Right cardiac atrium (tissue), 5 donors: Measurements from ENCODE around the gene INSRR. TPM values are rescaled to one million over a fixed set of nuclear protein-coding genes. Genes with fewer than 3 reads are reported as not detected.

Experiments used
- ATAC-seq, 2 donors: fragments of 200-7000 bp; cut with Tn5 transposase; one replicate each; pipeline versions ENCODE4 v1.8.0 to v1.9.1; 2020; ENCODE audit warnings: moderate library complexity in 2 of 2, mild to moderate bottlenecking in 1 of 2
- DNase-seq, 3 donors: peaks; one replicate each; pipeline ENCODE4 v3.0.0-alpha.2; 2020
- H3K27ac ChIP-seq: one replicate; pipeline ENCODE4 v1.5.1; 2013; ENCODE audit warnings: mild to moderate bottlenecking, low read length, control low read depth, moderate library complexity
- H3K27me3 ChIP-seq: one replicate; pipeline ENCODE4 v1.6.1; 2013; ENCODE audit not compliant: control insufficient read depth, insufficient read depth
- H3K4me1 ChIP-seq: one replicate; pipeline ENCODE4 v1.6.1; 2013; ENCODE audit warnings: low read length; ENCODE audit not compliant: control insufficient read depth, insufficient read depth
- H3K4me3 ChIP-seq: one replicate; pipeline ENCODE4 v1.5.1; 2013; ENCODE audit warnings: low read length, control low read depth
- H3K9me3 ChIP-seq: one replicate; pipeline ENCODE4 v1.6.1; 2013; ENCODE audit warnings: low read length; ENCODE audit not compliant: control insufficient read depth
- WGBS: extraction: QIAGEN DNeasy Blood & Tissue Kit; methylation state at CpG from one replicate; pipeline ENCODE4 v1.1.7; 2013; 5-methylcytosine and 5-hydroxymethylcytosine counted together
- intact Hi-C, 4 donors: fragments of 100-400 bp; cut with DNase I; formaldehyde crosslinking; loops; one replicate each; pipeline versions ENCODE4 v1.11.0 to v1.14.0; 2022 to 2023
- polyA plus RNA-seq: library from polyadenylated mRNA; stranded (reverse); fragments of 200-250 nt; gene quantifications from one replicate; pipeline ENCODE4 v1.2.3, GENCODE V29; 2013
- total RNA-seq, 4 donors: library from RNA; stranded (reverse); fragmentation: NEBNext Ultra II Directional; extraction: Animal tissue kit (Norgen Biotek cat#: 25700); gene quantifications; one replicate each; pipeline ENCODE4 v1.2.1, GENCODE V29; 2021
- donor health status: healthy with polysubstance abuse.
- donor health status: DM: no; HTN: yes; CAD: no.
- donor health status: DM: no; HTN: no; CAD: no.
- donor health status: DM: no; HTN: yes; CAD: no; lungs with severe emphysema.
- donor health status: DM: yes; HTN: yes; CAD: no.

INSRR gene
- total and polyA plus RNA-seq, 5 donors = 0.03 to 0.07 (median 0.06) TPM

DNA sequence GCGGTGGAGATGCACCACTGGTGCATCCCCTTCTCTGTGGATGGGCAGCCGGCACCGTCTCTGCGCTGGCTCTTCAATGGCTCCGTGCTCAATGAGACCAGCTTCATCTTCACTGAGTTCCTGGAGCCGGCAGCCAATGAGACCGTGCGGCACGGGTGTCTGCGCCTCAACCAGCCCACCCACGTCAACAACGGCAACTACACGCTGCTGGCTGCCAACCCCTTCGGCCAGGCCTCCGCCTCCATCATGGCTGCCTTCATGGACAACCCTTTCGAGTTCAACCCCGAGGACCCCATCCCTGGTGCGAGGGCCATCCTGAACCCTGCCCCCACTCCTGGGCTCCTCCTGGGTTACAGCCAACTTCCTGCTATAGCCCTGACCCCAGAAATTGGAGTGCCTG lies 14.7 kb upstream of the INSRR start:
- 94% methylated on average over 18 of the region's 18 CpGs for WGBS
- DNase-seq (no peak), ATAC-seq (no peak)
- H3K9me3 ChIP-seq = no peaks in the 10 kb centered on the region
- intact Hi-C loops = no loop called here
- H3K27me3 ChIP-seq = no peaks in the 10 kb centered on the region
- no peak overlapping the region for H3K27ac ChIP-seq
- no peak overlapping the region for H3K4me3 ChIP-seq
- no peaks in the 10 kb centered on the region for H3K4me1 ChIP-seq

DNA sequence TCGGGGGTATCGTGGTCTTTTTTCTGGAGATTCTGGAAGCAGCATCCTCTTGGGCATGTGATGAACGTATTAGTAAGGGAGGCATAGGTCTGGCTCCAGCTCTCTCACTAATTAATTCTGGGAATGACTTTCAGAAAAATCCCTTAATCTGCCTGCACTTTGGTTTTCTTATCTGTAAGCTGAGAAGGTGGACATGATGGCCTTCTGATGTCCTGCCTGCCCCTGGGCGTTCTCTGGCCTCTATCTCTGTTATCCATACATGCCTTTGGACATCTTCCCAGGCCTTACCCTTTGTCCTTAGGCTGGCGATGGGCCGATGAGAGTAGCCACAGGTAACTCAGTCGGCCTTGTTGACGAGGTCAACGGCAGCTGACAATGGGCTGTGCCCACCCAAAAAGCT lies 10.5 kb upstream of the INSRR start:
- DNase-seq (no peak), ATAC-seq (no peak)
- H3K9me3 ChIP-seq = no peaks in the 10 kb centered on the region
- H3K27me3 ChIP-seq = no peaks in the 10 kb centered on the region
- WGBS = 81% methylated on average over 9 of the region's 9 CpGs
- H3K27ac ChIP-seq = no peak overlapping the region
- intact Hi-C loops = no loop called here
- no peak overlapping the region for H3K4me3 ChIP-seq
- no peaks in the 10 kb centered on the region for H3K4me1 ChIP-seq

DNA sequence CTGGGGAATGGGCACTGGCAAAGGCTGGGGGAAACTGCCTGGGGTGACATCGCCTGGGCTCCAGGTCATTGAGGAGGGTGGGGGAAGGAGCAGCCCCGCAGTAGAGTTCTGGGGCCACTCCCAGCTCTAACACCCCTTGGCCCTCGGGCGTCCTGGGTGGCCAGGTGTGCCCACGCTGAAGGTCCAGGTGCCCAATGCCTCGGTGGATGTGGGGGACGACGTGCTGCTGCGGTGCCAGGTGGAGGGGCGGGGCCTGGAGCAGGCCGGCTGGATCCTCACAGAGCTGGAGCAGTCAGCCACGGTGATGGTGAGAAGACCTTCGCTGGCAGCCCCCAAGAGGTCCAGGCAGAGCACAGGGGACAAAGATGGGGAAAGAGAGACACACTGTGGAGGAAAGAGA lies 9.4 kb upstream of the INSRR start:
- Histone ChIP-seq H3K4me1 (no peaks in the 10 kb centered on the region), H3K9me3 (no peaks in the 10 kb centered on the region), H3K4me3 (no peak overlapping the region), H3K27ac (no peak overlapping the region), H3K27me3 (no peaks in the 10 kb centered on the region)
- no peak for ATAC-seq
- 74% methylated on average over 13 of the region's 13 CpGs for WGBS
- DNase-seq = no peak
- intact Hi-C loops = no loop called here

DNA sequence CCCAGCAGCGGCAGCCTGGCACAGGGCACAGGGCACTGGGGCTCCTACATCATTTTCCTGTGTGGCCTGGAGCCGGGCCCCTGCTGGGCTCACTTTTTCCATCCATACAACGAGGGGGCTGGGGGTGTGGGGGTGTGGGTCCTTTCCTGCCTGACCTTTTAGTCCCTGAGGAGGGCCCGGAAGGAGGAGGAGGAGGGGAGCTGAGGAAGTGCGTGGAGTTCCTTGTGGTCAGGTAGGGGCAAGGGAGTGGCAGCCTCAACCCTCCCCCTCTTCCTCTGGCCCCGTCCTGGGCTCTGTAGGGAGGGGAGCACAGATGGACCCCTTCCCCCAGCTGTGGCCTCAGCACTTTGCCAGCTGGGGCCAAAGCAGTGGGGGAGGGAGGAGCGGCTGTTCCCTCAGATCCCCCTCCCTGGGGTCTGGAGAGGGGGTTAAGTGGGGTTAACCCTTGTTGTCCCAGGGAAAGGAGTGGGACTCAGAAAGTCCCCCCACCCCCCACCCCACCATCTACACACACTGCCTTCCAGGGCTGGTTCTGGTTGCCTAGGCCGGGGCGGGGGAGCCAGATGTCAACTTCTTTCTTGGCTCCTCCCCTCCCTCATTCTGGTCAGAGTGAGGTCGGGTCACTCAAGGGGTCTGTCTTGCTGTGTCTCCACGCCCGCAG lies 7.5 kb upstream of the INSRR start:
- Histone ChIP-seq H3K9me3 (no peaks in the 10 kb centered on the region), H3K27ac (no peak overlapping the region), H3K27me3 (no peaks in the 10 kb centered on the region), H3K4me1 (no peaks in the 10 kb centered on the region), H3K4me3 (no peak overlapping the region)
- WGBS = 56% methylated on average over 12 of the region's 12 CpGs
- intact Hi-C loops = no loop called here
- ATAC-seq (no peak), DNase-seq (no peak)

DNA sequence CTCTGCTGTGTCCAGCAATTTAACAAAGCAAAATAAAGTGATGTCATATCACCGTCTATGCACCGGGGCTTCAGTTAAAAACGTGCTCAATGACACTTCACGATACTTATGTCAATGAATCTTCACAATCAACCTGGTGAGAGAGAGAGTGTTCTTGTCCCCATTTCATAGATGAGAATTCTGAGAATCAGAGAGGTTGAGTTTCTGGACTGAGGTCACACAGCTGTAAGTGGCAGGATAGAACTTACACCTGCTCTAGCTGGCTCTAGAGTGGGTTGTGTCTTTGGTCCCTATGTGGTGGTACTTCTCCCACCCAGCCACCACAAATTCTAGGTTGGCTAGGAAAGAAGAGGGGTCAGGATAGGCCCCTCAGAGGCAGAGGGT lies 6.9 kb upstream of the INSRR start:
- no peaks in the 10 kb centered on the region for H3K27me3 ChIP-seq
- WGBS = 83% methylated on average over 4 of the region's 4 CpGs
- no peak overlapping the region for H3K27ac ChIP-seq
- no peak for DNase-seq
- no peaks in the 10 kb centered on the region for H3K4me1 ChIP-seq
- intact Hi-C loops = no loop called here
- no peaks in the 10 kb centered on the region for H3K9me3 ChIP-seq
- H3K4me3 ChIP-seq = no peak overlapping the region
- no peak for ATAC-seq

DNA sequence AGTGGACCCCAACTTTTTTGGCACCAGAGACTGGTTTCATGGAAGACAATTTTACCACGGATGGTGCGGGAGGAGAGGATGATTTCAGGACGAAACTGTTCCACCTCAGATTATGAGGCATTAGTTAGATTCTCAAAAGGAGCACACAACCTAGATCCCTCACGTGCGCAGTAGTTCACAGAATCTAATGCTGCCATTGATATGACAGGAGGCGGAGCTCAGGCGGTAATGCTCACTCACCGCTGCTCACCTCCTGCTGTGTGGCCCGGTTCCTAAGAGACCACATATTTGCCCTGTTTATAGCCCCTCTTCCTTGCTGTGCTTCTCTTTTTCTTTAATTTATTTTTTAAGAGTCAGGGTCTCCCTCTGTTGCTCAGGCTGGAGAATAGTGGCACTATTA lies 6.3 kb upstream of the INSRR start:
- no peak for DNase-seq
- Histone ChIP-seq H3K4me1 (no peaks in the 10 kb centered on the region), H3K9me3 (no peaks in the 10 kb centered on the region), H3K27ac (no peak overlapping the region), H3K4me3 (no peak overlapping the region), H3K27me3 (no peaks in the 10 kb centered on the region)
- no peak for ATAC-seq
- intact Hi-C loops = no loop called here
- WGBS = 86% methylated on average over 9 of the region's 9 CpGs

DNA sequence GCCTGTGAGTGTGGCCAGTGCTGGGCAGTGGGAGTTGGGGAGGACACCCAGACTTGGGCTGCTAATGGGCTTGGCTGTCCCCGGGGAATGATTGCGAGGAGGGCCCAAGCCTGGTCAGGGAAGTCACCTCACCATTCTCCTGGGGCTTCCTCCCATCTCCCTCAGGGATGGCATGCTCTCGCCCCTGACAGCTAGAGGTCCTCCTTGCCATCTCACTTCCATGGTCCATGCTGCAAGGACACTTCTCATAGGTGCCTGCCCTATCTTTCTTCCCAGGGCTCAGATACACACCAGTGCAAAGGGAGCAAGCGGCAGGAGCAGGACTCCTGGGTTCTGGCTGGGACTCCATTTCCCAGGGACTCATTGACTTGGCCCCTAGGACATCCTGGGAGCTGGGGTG lies 5.9 kb upstream of the INSRR start:
- Histone ChIP-seq H3K27me3 (no peaks in the 10 kb centered on the region), H3K27ac (no peak overlapping the region), H3K4me1 (no peaks in the 10 kb centered on the region), H3K4me3 (no peak overlapping the region), H3K9me3 (no peaks in the 10 kb centered on the region)
- WGBS = 90% methylated on average over 4 of the region's 4 CpGs
- intact Hi-C loops = no loop called here
- no peak for DNase-seq
- ATAC-seq = no peak

DNA sequence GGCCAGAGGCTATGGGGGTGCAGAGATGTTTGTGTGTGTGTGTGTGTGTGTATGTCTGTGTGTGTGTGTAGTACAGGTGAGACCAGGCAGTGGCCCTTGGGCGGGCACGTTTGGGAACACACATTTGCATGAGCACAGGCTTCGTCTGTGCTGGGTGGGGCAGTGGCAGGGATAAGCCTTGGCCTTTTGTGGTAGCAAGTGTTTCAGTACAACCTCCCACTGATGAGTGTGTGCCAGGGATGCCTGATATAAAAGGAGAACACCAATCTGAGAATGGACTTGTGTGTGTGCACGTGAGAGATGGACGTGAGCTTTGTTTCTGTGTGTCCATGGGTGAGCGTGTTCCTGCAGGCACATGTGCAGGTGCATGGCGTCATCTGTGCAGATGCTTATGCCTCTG lies 4.7 kb upstream of the INSRR start:
- Histone ChIP-seq H3K9me3 (no peaks in the 10 kb centered on the region), H3K4me1 (peaks cover 2% of the 10 kb centered on the region), H3K4me3 (no peak overlapping the region), H3K27me3 (no peaks in the 10 kb centered on the region), H3K27ac (no peak overlapping the region)
- DNase-seq = no peak
- ATAC-seq = no peak
- intact Hi-C loops = no loop called here
- 85% methylated on average over 7 of the region's 7 CpGs for WGBS

DNA sequence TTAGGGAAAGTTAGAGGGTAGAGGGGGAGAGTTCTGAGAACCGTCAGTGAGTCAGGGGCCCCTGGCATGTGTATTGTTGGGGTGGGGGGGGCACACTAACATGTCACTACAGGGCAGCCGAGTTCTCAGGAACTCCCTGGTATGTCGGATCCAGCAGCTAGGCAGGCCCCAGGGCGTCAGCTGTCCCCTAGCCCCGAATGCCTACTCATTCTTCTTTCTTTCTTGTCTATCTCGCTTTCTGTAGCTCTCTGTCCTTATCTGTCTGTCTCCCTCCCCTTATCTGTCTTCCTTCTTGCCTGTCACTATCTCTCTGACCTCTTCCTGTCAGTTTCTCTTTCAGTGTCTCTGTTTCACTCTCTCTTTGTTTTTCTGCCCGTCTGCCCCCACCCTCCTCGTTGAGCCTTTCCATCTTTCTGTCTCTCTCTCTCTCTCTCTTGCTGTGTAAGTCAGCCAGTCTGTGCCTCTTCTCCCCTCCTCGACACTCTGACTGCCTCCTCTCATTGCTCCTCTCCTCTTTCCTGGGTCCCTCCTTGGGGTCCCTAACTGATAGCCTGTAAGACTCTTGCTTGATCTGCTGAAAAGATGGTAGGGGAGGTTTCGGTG lies 4.2 kb upstream of the INSRR start:
- intact Hi-C loops = no loop called here
- ATAC-seq = no peak
- H3K4me3 ChIP-seq = no peak overlapping the region
- WGBS = 61% methylated on average over 10 of the region's 10 CpGs
- H3K27ac ChIP-seq = no peak overlapping the region
- no peak for DNase-seq
- H3K27me3 ChIP-seq = no peaks in the 10 kb centered on the region
- H3K4me1 ChIP-seq = peaks cover 4% of the 10 kb centered on the region
- H3K9me3 ChIP-seq = no peaks in the 10 kb centered on the region

DNA sequence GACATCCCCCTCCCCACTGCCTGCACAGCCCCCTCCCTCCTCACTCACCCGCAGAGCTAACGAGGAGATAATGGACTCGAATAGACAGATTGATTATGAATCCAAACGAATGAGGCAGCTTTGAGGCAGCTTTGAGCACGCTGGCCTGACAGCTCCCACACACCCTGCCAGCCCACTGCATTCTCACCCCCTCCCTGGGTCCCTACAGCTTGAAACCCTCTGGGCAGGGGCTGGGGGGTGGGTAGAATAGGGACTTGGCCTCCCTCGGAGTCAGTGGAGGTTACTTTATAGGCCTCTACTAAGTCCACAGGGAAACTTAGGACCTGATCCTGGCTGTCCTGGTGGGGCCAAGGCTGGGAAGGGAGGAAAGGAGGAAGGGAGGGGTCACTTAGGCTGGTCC lies 3.7 kb upstream of the INSRR start:
- intact Hi-C loops = no loop called here
- Histone ChIP-seq H3K27me3 (no peaks in the 10 kb centered on the region), H3K9me3 (no peaks in the 10 kb centered on the region), H3K4me3 (no peak overlapping the region), H3K4me1 (peaks cover 4% of the 10 kb centered on the region), H3K27ac (no peak overlapping the region)
- no peak for DNase-seq
- 83% methylated on average over 6 of the region's 6 CpGs for WGBS
- ATAC-seq = no peak

DNA sequence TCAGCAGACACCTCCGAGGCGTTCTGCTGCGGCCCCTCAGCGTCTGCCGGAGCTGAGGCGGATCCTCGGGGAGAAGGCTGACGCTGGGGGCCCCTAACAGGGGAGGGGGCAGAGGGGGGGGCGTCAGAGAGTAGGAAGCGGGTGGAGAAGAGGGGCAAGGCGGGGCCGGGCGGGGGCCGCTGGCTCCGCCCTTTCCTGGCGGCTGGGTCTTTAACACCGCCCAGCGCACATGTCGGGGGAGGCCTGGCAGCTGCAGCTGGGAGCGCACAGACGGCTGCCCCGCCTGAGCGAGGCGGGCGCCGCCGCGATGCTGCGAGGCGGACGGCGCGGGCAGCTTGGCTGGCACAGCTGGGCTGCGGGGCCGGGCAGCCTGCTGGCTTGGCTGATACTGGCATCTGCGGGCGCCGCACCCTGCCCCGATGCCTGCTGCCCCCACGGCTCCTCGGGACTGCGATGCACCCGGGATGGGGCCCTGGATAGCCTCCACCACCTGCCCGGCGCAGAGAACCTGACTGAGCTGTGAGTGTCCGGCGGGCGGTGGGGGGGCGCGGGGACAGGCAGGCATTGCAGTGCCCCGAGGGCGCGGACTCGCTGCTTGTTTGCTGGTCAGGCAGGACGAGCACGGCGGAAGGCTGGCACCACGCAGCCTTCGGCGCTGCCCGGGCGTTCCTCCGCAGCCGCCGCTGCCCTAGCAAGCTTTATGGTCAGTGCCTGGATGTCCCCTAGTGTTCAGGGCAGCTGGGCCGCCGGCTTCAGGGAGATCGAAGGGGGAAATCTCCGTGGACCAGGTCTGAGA lies 1.9 kb upstream of the INSRR start, which contains the start of gene NTRK1:
NTRK1 (plus strand) TSS at position 238 of the 796 bp plus-strand sequence; CDS start at position 308, 70 bp downstream.
- peak within 1 kb of the TSS; percentile 5 for H3K4me3 ChIP-seq
- H3K27me3 ChIP-seq = no peaks in the 10 kb centered on the region
- no peak within 1 kb of the TSS for H3K27ac ChIP-seq
- ATAC-seq = peak; percentile 40 to 66
- no peaks in the 10 kb centered on the region for H3K9me3 ChIP-seq
- peak; percentile 48 to 81 (median 79) for DNase-seq
- H3K4me1 ChIP-seq = peaks cover 4% of the 10 kb centered on the region
- intact Hi-C loops = no loop called here
- 5% methylated on average over 69 of the region's 69 CpGs for WGBS
